K562 (cell line): ENCODE results near the gene ADSS2. TPM values are rescaled to one million over a fixed set of nuclear protein-coding genes. Genes with fewer than 3 reads are reported as not detected.

Source experiments
- ATF1 ChIP-seq, 2 experiments: fragments of 450-650 bp in 1 of 2; IDR thresholded peaks; 2 replicates each; pipeline ENCODE4 v1.6.1; 2016; ENCODE audit warnings: missing compliant biosample characterization in 1 of 2, missing genetic modification characterization in 1 of 2
- BCOR ChIP-seq: fragments of 450-650 bp; IDR thresholded peaks from 2 replicates; pipeline ENCODE4 v1.6.1; 2016
- BHLHE40 ChIP-seq: IDR thresholded peaks from 2 replicates; pipeline ENCODE4 v1.6.1; 2011; ENCODE audit warnings: low read length, improper control_type of control experiment
- CLOCK ChIP-seq: fragments of 250-450 bp; sonication (Bioruptor Pico); IDR thresholded peaks from 2 replicates; pipeline ENCODE4 v1.4.0; 2020; ENCODE audit warnings: mild to moderate bottlenecking, moderate library complexity, borderline replicate concordance
- CSDE1 ChIP-seq, 2 experiments: fragments of 450-650 bp; IDR thresholded peaks; 2 replicates each; pipeline ENCODE4 v1.6.1; 2016; ENCODE audit warnings: mild to moderate bottlenecking in 1 of 2
- EP400 ChIP-seq: fragments of 450-650 bp; IDR thresholded peaks from 2 replicates; pipeline ENCODE4 v1.6.1; 2017; ENCODE audit warnings: antibody characterized with exemption, mild to moderate bottlenecking, moderate library complexity
- HDAC8 ChIP-seq: fragments of 450-650 bp; IDR thresholded peaks from 2 replicates; pipeline ENCODE4 v1.6.1; 2016; ENCODE audit warnings: mild to moderate bottlenecking, missing genetic modification characterization, moderate library complexity, missing compliant biosample characterization
- HMGN3 ChIP-seq: IDR thresholded peaks from 2 replicates; pipeline ENCODE4 v1.6.1; 2011; ENCODE audit warnings: borderline replicate concordance, low read depth, mild to moderate bottlenecking, mixed read lengths, low read length; ENCODE audit not compliant: insufficient read length; ENCODE audit errors: extremely low read depth
- IRF9 ChIP-seq: fragments of 450-650 bp; IDR thresholded peaks from 2 replicates; pipeline ENCODE4 v1.6.1; 2016; ENCODE audit warnings: missing biosample characterization, missing genetic modification characterization
- MIER1 ChIP-seq: fragments of 450-650 bp; IDR thresholded peaks from 2 replicates; pipeline ENCODE4 v1.6.1; 2016; ENCODE audit warnings: antibody characterized with exemption, mild to moderate bottlenecking, low read depth
- NFXL1 ChIP-seq: fragments of 450-650 bp; formaldehyde crosslinking; IDR thresholded peaks from 2 replicates; pipeline ENCODE4 v1.4.0; 2021; ENCODE audit warnings: mild to moderate bottlenecking
- SAP30 ChIP-seq: fragments of 200-600 bp; sonication (generic); IDR thresholded peaks from 2 replicates; pipeline ENCODE4 v1.6.1; 2012; ENCODE audit warnings: borderline replicate concordance, low read depth, mild to moderate bottlenecking, moderate library complexity, low read length, control low read depth, inconsistent platforms; ENCODE audit not compliant: insufficient read depth, poor library complexity, severe bottlenecking
- SMC3 ChIP-seq: conservative IDR thresholded peaks from 2 replicates; pipeline ENCODE4 v1.6.1; 2011; ENCODE audit warnings: low read depth, low read length, improper control_type of control experiment; ENCODE audit not compliant: insufficient read depth
- TCFL5 ChIP-seq: fragments of 250-450 bp; sonication (Bioruptor Pico); conservative IDR thresholded peaks from 2 replicates; pipeline ENCODE4 v1.6.1; 2021; ENCODE audit warnings: mild to moderate bottlenecking, moderate library complexity, matching md5 sums
- TEAD2 ChIP-seq: fragments of 450-650 bp; IDR thresholded peaks from 2 replicates; pipeline ENCODE4 v1.6.1; 2016; ENCODE audit warnings: missing genetic modification characterization, control low read depth, missing compliant biosample characterization
- TGIF2 ChIP-seq: sonication (generic); formaldehyde crosslinking; IDR thresholded peaks from 2 replicates; pipeline ENCODE4 v1.8.1; 2022; ENCODE audit warnings: mild to moderate bottlenecking, missing genetic modification reagents, moderate library complexity
- WHSC1 ChIP-seq: IDR thresholded peaks from one replicate; pipeline ENCODE4 v1.6.1; 2012; ENCODE audit warnings: low read length, control low read depth, inconsistent platforms
- ZBTB17 ChIP-seq: fragments of 450-650 bp; formaldehyde crosslinking; IDR thresholded peaks from 2 replicates; pipeline ENCODE4 v1.4.0; 2020; ENCODE audit warnings: mild to moderate bottlenecking
- ZNF3 ChIP-seq: fragments of 250-450 bp; sonication (Bioruptor Pico); IDR thresholded peaks from 2 replicates; pipeline ENCODE4 v1.5.0; 2021; ENCODE audit warnings: mild to moderate bottlenecking, moderate library complexity
- ZNF785 ChIP-seq: fragments of 250-450 bp; sonication (Bioruptor Pico); IDR thresholded peaks from 2 replicates; pipeline ENCODE4 v1.4.0; 2020; ENCODE audit warnings: mild to moderate bottlenecking
- polyA plus RNA-seq, 8 experiments: library from polyadenylated mRNA; depleted of rRNA in 4 of 8; stranded (reverse) in 5 of 8; unstranded in 3 of 8; fragments of >200 nt; fragmentation: Nextera tagmentation in 2 of 8; fragmentation: Illumina TruSeq in 1 of 8; extraction: Ambion mirVana in 2 of 8; extraction: Trizol in 1 of 8; gene quantifications; 2 replicates each; pipeline versions ENCODE4 v1.2.1 to v1.2.3, GENCODE V29; 2011 to 2014; ENCODE audit warnings: inconsistent platforms in 1 of 8, missing spikeins in 1 of 8
- total RNA-seq, 7 experiments: library from RNA; depleted of rRNA in 6 of 7; stranded (reverse); fragments of >200 nt in 6 of 7; fragmentation: Illumina TruSeq in 2 of 7; extraction: Trizol in 2 of 7; gene quantifications; 2 replicates each; pipeline versions ENCODE4 v1.2.1 to v1.2.3, GENCODE V29; 2011 to 2021; ENCODE audit warnings: low replicate concordance in 1 of 7
- TF ChIP-seq, protein P1 (sequence below), 2 experiments: fragments of 450-650 bp; IDR thresholded peaks; 2 replicates each; pipeline ENCODE4 v1.6.1; 2018; ENCODE audit warnings: mild to moderate bottlenecking in 2 of 2, low read depth in 1 of 2; ENCODE audit not compliant: partially characterized antibody in 2 of 2

ADSS2 gene
- total and polyA plus RNA-seq, 9 of the 15 experiments (the other 6 are each of a cell fraction or from before 2014, with no cell fraction given) = 8.8 to 63.8 (median 59.4) TPM

- no peak for TF ChIP-seq NFXL1 (CRISPR knock-in tag)
- TF ChIP-seq TGIF2 = no peak
- no peak for TF ChIP-seq MIER1
- TF ChIP-seq EP400 = no peak; the same call in 1 of the 2 replicates
- TF ChIP-seq HMGN3 = no peak
- no peak; the same call in 1 of the 2 replicates for TF ChIP-seq ZBTB17
- TF ChIP-seq SMC3 = no peak
- no peak for TF ChIP-seq IRF9 (tag)
- TF ChIP-seq ATF1 (CRISPR knock-in tag; IDR thresholded peaks at IDR 0.05) = no peak
- TF ChIP-seq ATF1 (tag; IDR thresholded peaks at IDR 0.05) = no peak
- no peak for TF ChIP-seq CSDE1 (IDR thresholded peaks at IDR 0.05)
- TF ChIP-seq ZNF785 = no peak
- TF ChIP-seq WHSC1 = no peak
- no peak for TF ChIP-seq SAP30
- TF ChIP-seq TEAD2 (tag) = no peak
- 0 out of 2 replicates have a peak, but pooled peaks have one; percentile 63 for TF ChIP-seq TCFL5 (CRISPR knock-in tag)
- TF ChIP-seq, protein P1, sequence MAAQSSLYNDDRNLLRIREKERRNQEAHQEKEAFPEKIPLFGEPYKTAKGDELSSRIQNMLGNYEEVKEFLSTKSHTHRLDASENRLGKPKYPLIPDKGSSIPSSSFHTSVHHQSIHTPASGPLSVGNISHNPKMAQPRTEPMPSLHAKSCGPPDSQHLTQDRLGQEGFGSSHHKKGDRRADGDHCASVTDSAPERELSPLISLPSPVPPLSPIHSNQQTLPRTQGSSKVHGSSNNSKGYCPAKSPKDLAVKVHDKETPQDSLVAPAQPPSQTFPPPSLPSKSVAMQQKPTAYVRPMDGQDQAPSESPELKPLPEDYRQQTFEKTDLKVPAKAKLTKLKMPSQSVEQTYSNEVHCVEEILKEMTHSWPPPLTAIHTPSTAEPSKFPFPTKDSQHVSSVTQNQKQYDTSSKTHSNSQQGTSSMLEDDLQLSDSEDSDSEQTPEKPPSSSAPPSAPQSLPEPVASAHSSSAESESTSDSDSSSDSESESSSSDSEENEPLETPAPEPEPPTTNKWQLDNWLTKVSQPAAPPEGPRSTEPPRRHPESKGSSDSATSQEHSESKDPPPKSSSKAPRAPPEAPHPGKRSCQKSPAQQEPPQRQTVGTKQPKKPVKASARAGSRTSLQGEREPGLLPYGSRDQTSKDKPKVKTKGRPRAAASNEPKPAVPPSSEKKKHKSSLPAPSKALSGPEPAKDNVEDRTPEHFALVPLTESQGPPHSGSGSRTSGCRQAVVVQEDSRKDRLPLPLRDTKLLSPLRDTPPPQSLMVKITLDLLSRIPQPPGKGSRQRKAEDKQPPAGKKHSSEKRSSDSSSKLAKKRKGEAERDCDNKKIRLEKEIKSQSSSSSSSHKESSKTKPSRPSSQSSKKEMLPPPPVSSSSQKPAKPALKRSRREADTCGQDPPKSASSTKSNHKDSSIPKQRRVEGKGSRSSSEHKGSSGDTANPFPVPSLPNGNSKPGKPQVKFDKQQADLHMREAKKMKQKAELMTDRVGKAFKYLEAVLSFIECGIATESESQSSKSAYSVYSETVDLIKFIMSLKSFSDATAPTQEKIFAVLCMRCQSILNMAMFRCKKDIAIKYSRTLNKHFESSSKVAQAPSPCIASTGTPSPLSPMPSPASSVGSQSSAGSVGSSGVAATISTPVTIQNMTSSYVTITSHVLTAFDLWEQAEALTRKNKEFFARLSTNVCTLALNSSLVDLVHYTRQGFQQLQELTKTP (IDR thresholded peaks at IDR 0.05; ENCODE audit: low read depth in 1 of 2, partially characterized antibody in 2 of 2) = peak in 1 of 2 experiments; percentile 5
- no peak for TF ChIP-seq ZNF3
- no peak for TF ChIP-seq BCOR
- peak; percentile 9; the same call in 1 of the 2 replicates for TF ChIP-seq BHLHE40
- no peak; the same call in 1 of the 2 replicates for TF ChIP-seq HDAC8 (tag)
- TF ChIP-seq CLOCK (CRISPR knock-in tag) = no peak
These were observed 84.2 kb downstream of the ADSS2 start (continued) for GRCh38 chr1:244367399-244368114.
